HCT116 (cell line): Measurements from ENCODE around the gene SFTPD. TPM values are rescaled to one million over a fixed set of nuclear protein-coding genes. Genes with fewer than 3 reads are reported as not detected.
"Not testable (repeated sequence)": the region's sequence is repeated elsewhere in the genome, so short reads cannot be mapped to it uniquely, and the experiment has no call there.

Experiments used
- ATAC-seq: fragments of 200-7000 bp; cut with Tn5 transposase; 2 replicates; pipeline ENCODE4 v1.9.1; 2020; ENCODE audit warnings: mild to moderate bottlenecking, moderate library complexity
- BruUV-seq: library from RNA; stranded (reverse); fragments of 400-500 nt; replicated peaks from 2 replicates; lab custom pipeline; 2021; lab: Mats Ljungman, UMichigan
- CTCF ChIA-PET: fragments of 300-600 bp; sonication (Branson Sonifier 250); formaldehyde crosslinking; loops from one replicate; lab custom pipeline; 2021; ENCODE audit warnings: antibody characterized with exemption; lab: Charles Lee
- POLR2A ChIA-PET: fragments of 300-600, 350-600 bp; sonication (Branson Sonifier 250); formaldehyde crosslinking; loops from one replicate; lab custom pipeline; 2021; ENCODE audit warnings: antibody characterized with exemption; lab: Charles Lee
- RAD21 ChIA-PET, 2 experiments: fragments of 300-600 bp; sonication (Branson Sonifier 250); formaldehyde crosslinking; loops; one replicate each; lab custom pipeline; 2023; ENCODE audit warnings: low total read pairs in 2 of 2; ENCODE audit not compliant: uncharacterized antibody in 2 of 2, unreplicated experiment in 2 of 2, low non-redundant PET in 1 of 2; lab: Charles Lee
- DNase-seq: peaks from one replicate; pipeline ENCODE4 v3.0.0-alpha.2; 2010; ENCODE audit warnings: low read depth, low spot score
- H2AFZ ChIP-seq: fragments of 200-600 bp; shearing (Covaris generic), sonication (generic); 2 replicates; pipeline ENCODE4 v1.6.1; 2017; ENCODE audit warnings: low read depth, mixed run types, mixed read lengths, antibody characterized with exemption, low read length; ENCODE audit not compliant: poor library complexity, severe bottlenecking
- H3K27ac ChIP-seq: 2 replicates; pipeline ENCODE4 v1.5.1; 2012; ENCODE audit warnings: low read depth, low read length
- H3K27me3 ChIP-seq: fragments of 200-600 bp; sonication (generic); 2 replicates; pipeline ENCODE4 v1.6.1; 2016; ENCODE audit warnings: mixed run types, low read length, mixed read lengths; ENCODE audit not compliant: insufficient read depth
- H3K36me3 ChIP-seq, 2 experiments: fragments of 200-500 bp in 1 of 2; fragments of 200-600 bp in 1 of 2; sonication (Bioruptor generic) in 1 of 2; sonication (generic) in 1 of 2; 2 replicates each; pipeline versions ENCODE4 v1.5.1 to v1.6.1; 2014 to 2016; ENCODE audit warnings: low read length in 2 of 2, inconsistent platforms in 1 of 2, mixed read lengths in 1 of 2, mixed run types in 1 of 2; ENCODE audit not compliant: insufficient read depth in 2 of 2, control insufficient read depth in 1 of 2
- H3K4me1 ChIP-seq, 2 experiments: fragments of 200-600 bp in 1 of 2; sonication (generic) in 1 of 2; 2 replicates each; pipeline versions ENCODE4 v1.5.1 to v1.6.1; 2012 to 2017; ENCODE audit warnings: low read length in 2 of 2, inconsistent platforms in 1 of 2, mild to moderate bottlenecking in 1 of 2, mixed read lengths in 1 of 2, mixed run types in 1 of 2, moderate library complexity in 1 of 2; ENCODE audit not compliant: insufficient read depth in 2 of 2, control insufficient read depth in 1 of 2
- H3K4me2 ChIP-seq: fragments of 200-600 bp; sonication (generic); 2 replicates; pipeline ENCODE4 v1.6.1; 2017; ENCODE audit warnings: mixed run types, low read length, mixed read lengths
- H3K4me3 ChIP-seq, 2 experiments: fragments of 200-600 bp in 1 of 2; sonication (generic) in 1 of 2; replicated peaks in 1 of 2; 2 replicates each; pipeline ENCODE4 v1.5.1; 2011 to 2016; ENCODE audit warnings: low read length in 2 of 2, control low read depth in 1 of 2, low read depth in 1 of 2, mild to moderate bottlenecking in 1 of 2, mixed read lengths in 1 of 2, mixed run types in 1 of 2
- H3K79me2 ChIP-seq: fragments of 200-600 bp; sonication (generic); 2 replicates; pipeline ENCODE4 v1.6.1; 2017; ENCODE audit warnings: mild to moderate bottlenecking, mixed run types, low read length, moderate library complexity, mixed read lengths; ENCODE audit not compliant: insufficient read depth
- H3K9ac ChIP-seq: fragments of 200-600 bp; sonication (generic); 2 replicates; pipeline ENCODE4 v1.6.1; 2016; ENCODE audit warnings: low read length, mixed read lengths
- H3K9me2 ChIP-seq: fragments of 200-600 bp; sonication (generic), shearing (Covaris generic); 2 replicates; pipeline ENCODE4 v1.6.1; 2017; ENCODE audit warnings: mixed run types, mild to moderate bottlenecking, moderate library complexity; ENCODE audit not compliant: insufficient read depth
- H3K9me3 ChIP-seq, 2 experiments: fragments of 200-500 bp in 1 of 2; fragments of 200-600 bp in 1 of 2; sonication (Bioruptor generic) in 1 of 2; sonication (generic) in 1 of 2; 2 replicates each; pipeline ENCODE4 v1.6.1; 2014 to 2017; ENCODE audit warnings: low read length in 2 of 2, mixed read lengths in 2 of 2, inconsistent platforms in 1 of 2, low read depth in 1 of 2, mild to moderate bottlenecking in 1 of 2, mixed run types in 1 of 2, moderate library complexity in 1 of 2; ENCODE audit not compliant: control insufficient read depth in 1 of 2, insufficient read depth in 1 of 2
- H4K20me1 ChIP-seq: fragments of 200-600 bp; sonication (generic), shearing (Covaris generic); 2 replicates; pipeline ENCODE4 v1.6.1; 2017; ENCODE audit warnings: mixed run types, mild to moderate bottlenecking, moderate library complexity; ENCODE audit not compliant: insufficient read depth
- EGR1 ChIP-seq: IDR thresholded peaks from 2 replicates; pipeline ENCODE4 v1.6.1; 2012; ENCODE audit warnings: low read depth
- EZH2phosphoT487 ChIP-seq: fragments of 200-600 bp; IDR thresholded peaks from 2 replicates; pipeline ENCODE4 v1.6.1; 2018; ENCODE audit warnings: antibody characterized with exemption, borderline replicate concordance
- FOSL1 ChIP-seq: IDR thresholded peaks from 2 replicates; pipeline ENCODE4 v1.6.1; 2012; ENCODE audit warnings: low read depth
- JUND ChIP-seq: IDR thresholded peaks from 2 replicates; pipeline ENCODE4 v1.6.1; 2012
- POLR2A ChIP-seq: IDR thresholded peaks from 2 replicates; pipeline ENCODE4 v1.7.0; 2011; ENCODE audit warnings: borderline replicate concordance; ENCODE audit not compliant: insufficient read depth, insufficient read length; ENCODE audit errors: extremely low read depth
- RAD21 ChIP-seq: IDR thresholded peaks from 2 replicates; pipeline ENCODE4 v1.6.1; 2012; ENCODE audit warnings: low read depth, mild to moderate bottlenecking
- SIN3A ChIP-seq: IDR thresholded peaks from 2 replicates; pipeline ENCODE4 v1.6.1; 2012; ENCODE audit warnings: low read depth
- SP1 ChIP-seq: IDR thresholded peaks from 2 replicates; pipeline ENCODE4 v1.6.1; 2012; ENCODE audit warnings: low read depth
- SRF ChIP-seq: IDR thresholded peaks from 2 replicates; pipeline ENCODE4 v1.6.1; 2012; ENCODE audit warnings: low read depth
- TCF7L2 ChIP-seq: IDR thresholded peaks from 2 replicates; pipeline ENCODE4 v1.7.0; 2011; ENCODE audit warnings: borderline replicate concordance, inconsistent platforms; ENCODE audit not compliant: insufficient read depth, insufficient read length; ENCODE audit errors: extremely low read depth
- ZFX ChIP-seq: fragments of 450-650 bp; IDR thresholded peaks from 2 replicates; pipeline ENCODE4 v1.6.1; 2017
- ZNF274 ChIP-seq: fragments of 200-500 bp; sonication (Bioruptor generic); IDR thresholded peaks from 2 replicates; pipeline ENCODE4 v1.6.1; 2014; ENCODE audit warnings: mild to moderate bottlenecking, low read depth, low read length, inconsistent platforms
- intact Hi-C: fragments of 100-400 bp; cut with micrococcal nuclease; formaldehyde crosslinking; loops from 2 replicates; pipeline ENCODE4 v1.10.0; 2022
- total RNA-seq: library from RNA; stranded (reverse); gene quantifications from one replicate; pipeline ENCODE4 v1.2.1, GENCODE V29; 2021; ENCODE audit not compliant: unreplicated experiment
- TF ChIP-seq, protein P1 (sequence below), 3 experiments: fragments of 200-600 bp in 1 of 3; sonication (generic) in 1 of 3; IDR thresholded peaks in 2 of 3; conservative IDR thresholded peaks in 1 of 3; 2 replicates each; pipeline ENCODE4 v1.5.1; 2012 to 2017; ENCODE audit warnings: low read depth in 2 of 3, low read length in 2 of 3, antibody characterized with exemption in 1 of 3, borderline replicate concordance in 1 of 3, control low read depth in 1 of 3, mild to moderate bottlenecking in 1 of 3, mixed read lengths in 1 of 3, mixed run types in 1 of 3, moderate library complexity in 1 of 3; ENCODE audit not compliant: insufficient read depth in 1 of 3
- TF ChIP-seq, protein P2 (sequence below): IDR thresholded peaks from 2 replicates; pipeline ENCODE4 v1.6.1; 2012; ENCODE audit warnings: low read depth
- TF ChIP-seq, protein P3 (sequence below): IDR thresholded peaks from 2 replicates; pipeline ENCODE4 v1.6.1; 2012
- TF ChIP-seq, protein P4 (sequence below): IDR thresholded peaks from 2 replicates; pipeline ENCODE4 v1.6.1; 2012

SFTPD gene
- total RNA-seq, 1 experiment from 2014 or later = 0.66 TPM

DNA sequence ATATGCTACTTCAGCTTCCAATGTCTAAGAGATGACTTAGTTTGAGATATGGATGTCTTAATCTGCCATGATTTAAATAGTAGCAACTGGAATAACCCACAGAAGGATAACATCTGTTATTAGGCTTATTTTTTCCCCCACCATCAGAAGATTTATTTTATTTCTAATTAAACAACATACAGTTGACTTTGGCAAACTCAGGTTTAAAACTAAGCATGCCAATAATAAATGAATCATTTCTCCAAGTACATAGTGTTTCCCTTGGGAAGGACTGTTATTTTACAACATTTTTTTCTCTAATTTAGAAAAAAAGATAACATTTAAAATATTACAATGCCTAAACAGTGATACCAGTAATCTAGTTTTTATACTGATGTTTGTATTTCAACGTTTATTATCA, 58.4 kb downstream of the SFTPD start:
- Histone ChIP-seq H3K4me2 (no peak overlapping the region), H3K79me2 (no peaks in the 10 kb centered on the region), H3K36me3 (no peaks in the 10 kb centered on the region), H4K20me1 (no peaks in the 10 kb centered on the region), H2AFZ (no peak overlapping the region), H3K27ac (no peak overlapping the region), H3K27me3 (no peaks in the 10 kb centered on the region), H3K4me3 (no peak overlapping the region), H3K9me2 (no peaks in the 10 kb centered on the region), H3K9ac (no peak overlapping the region), H3K9me3 (no peaks in the 10 kb centered on the region), H3K4me1 (no peaks in the 10 kb centered on the region)
- ChIA-PET CTCF (no interaction called here), POLR2A (no interaction called here), RAD21 (no interaction called here)
- DNase-seq = no peak
- no TSS peak for BruUV-seq
- TF ChIP-seq JUND (no peak), TCF7L2 (no peak), SRF (no peak), ZFX (no peak), EGR1 (no peak), EZH2phosphoT487 (no peak), POLR2A (no peak), SIN3A (no peak), RAD21 (no peak), ZNF274 (no peak), FOSL1 (no peak), SP1 (no peak)
- TF ChIP-seq, protein P1, sequence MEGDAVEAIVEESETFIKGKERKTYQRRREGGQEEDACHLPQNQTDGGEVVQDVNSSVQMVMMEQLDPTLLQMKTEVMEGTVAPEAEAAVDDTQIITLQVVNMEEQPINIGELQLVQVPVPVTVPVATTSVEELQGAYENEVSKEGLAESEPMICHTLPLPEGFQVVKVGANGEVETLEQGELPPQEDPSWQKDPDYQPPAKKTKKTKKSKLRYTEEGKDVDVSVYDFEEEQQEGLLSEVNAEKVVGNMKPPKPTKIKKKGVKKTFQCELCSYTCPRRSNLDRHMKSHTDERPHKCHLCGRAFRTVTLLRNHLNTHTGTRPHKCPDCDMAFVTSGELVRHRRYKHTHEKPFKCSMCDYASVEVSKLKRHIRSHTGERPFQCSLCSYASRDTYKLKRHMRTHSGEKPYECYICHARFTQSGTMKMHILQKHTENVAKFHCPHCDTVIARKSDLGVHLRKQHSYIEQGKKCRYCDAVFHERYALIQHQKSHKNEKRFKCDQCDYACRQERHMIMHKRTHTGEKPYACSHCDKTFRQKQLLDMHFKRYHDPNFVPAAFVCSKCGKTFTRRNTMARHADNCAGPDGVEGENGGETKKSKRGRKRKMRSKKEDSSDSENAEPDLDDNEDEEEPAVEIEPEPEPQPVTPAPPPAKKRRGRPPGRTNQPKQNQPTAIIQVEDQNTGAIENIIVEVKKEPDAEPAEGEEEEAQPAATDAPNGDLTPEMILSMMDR (IDR thresholded peaks at IDR 0.05 in 2 of 3, conservative IDR thresholded peaks at IDR 0.05 in 1 of 3; ENCODE audit: borderline replicate concordance in 1 of 3, insufficient read depth in 1 of 3, low read depth in 2 of 3, low read length in 2 of 3) = no peak
- TF ChIP-seq, protein P2, sequence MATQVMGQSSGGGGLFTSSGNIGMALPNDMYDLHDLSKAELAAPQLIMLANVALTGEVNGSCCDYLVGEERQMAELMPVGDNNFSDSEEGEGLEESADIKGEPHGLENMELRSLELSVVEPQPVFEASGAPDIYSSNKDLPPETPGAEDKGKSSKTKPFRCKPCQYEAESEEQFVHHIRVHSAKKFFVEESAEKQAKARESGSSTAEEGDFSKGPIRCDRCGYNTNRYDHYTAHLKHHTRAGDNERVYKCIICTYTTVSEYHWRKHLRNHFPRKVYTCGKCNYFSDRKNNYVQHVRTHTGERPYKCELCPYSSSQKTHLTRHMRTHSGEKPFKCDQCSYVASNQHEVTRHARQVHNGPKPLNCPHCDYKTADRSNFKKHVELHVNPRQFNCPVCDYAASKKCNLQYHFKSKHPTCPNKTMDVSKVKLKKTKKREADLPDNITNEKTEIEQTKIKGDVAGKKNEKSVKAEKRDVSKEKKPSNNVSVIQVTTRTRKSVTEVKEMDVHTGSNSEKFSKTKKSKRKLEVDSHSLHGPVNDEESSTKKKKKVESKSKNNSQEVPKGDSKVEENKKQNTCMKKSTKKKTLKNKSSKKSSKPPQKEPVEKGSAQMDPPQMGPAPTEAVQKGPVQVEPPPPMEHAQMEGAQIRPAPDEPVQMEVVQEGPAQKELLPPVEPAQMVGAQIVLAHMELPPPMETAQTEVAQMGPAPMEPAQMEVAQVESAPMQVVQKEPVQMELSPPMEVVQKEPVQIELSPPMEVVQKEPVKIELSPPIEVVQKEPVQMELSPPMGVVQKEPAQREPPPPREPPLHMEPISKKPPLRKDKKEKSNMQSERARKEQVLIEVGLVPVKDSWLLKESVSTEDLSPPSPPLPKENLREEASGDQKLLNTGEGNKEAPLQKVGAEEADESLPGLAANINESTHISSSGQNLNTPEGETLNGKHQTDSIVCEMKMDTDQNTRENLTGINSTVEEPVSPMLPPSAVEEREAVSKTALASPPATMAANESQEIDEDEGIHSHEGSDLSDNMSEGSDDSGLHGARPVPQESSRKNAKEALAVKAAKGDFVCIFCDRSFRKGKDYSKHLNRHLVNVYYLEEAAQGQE = no peak
- TF ChIP-seq, protein P3, sequence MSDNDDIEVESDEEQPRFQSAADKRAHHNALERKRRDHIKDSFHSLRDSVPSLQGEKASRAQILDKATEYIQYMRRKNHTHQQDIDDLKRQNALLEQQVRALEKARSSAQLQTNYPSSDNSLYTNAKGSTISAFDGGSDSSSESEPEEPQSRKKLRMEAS = no peak
- TF ChIP-seq, protein P4, sequence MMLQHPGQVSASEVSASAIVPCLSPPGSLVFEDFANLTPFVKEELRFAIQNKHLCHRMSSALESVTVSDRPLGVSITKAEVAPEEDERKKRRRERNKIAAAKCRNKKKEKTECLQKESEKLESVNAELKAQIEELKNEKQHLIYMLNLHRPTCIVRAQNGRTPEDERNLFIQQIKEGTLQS = no peak
- intact Hi-C loops = no loop called here
- ATAC-seq = no peak

DNA sequence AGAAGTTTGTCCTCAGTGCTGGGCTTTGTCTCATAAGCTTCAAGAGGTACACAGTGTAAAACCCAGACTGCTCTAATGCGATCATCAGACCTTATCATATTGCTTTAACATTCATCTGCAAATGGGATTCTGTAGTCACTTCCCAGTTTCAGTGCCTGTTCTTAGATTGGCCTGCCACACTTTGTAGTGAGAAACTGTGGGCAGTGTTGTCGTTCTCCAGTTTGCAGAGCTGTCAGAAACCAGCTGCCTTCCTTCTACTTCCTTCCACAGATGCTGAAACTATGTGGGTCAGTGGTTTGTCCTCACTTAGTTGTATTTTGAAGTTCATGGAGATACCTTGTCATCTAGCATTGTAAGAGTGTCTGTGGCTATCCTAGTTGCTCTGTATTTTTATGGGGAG, 59.9 kb downstream of the SFTPD start:
- H3K79me2 ChIP-seq, H3K9me2 ChIP-seq, H2AFZ ChIP-seq, H3K4me1 ChIP-seq, H3K9ac ChIP-seq, CTCF ChIA-PET, H3K36me3 ChIP-seq, BruUV-seq, RAD21 ChIA-PET, intact Hi-C loops, H3K9me3 ChIP-seq, H3K27ac ChIP-seq, DNase-seq, H3K4me2 ChIP-seq, H4K20me1 ChIP-seq, H3K27me3 ChIP-seq, H3K4me3 ChIP-seq, ATAC-seq, POLR2A ChIA-PET: not testable (repeated sequence)
